HG03175 (cell line): ENCODE results near the gene SRL.
"Not testable (repeated sequence)": the region's sequence is repeated elsewhere in the genome, so short reads cannot be mapped to it uniquely, and the experiment has no call there.

Experiments used
- ATAC-seq: cut with Tn5 transposase; IDR thresholded peaks from one replicate; pipeline ENCODE4 v1.9.1; 2021; ENCODE audit warnings: mild to moderate bottlenecking, moderate library complexity; ENCODE audit not compliant: unreplicated experiment

SRL gene

DNA sequence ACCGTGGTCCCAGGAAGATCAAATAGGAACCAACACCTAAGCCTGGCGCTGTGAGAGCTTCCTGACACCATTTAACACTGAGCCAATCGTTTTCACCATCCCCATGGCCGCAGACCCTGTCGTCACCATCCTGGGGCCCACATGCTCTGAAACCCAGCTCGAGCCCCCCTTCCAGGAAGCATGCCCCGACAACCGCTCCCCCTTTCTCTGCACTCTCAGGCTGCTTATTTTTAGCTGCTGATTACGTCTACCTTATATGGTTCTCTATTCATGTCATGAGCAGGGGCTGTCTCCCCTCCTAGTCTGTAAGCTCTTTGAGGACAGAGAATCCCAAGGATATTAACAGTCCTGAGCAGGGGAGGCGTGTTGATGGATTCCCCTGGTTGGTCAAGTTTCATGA lies 10.5 kb downstream of the SRL start:
- ATAC-seq = no peak

DNA sequence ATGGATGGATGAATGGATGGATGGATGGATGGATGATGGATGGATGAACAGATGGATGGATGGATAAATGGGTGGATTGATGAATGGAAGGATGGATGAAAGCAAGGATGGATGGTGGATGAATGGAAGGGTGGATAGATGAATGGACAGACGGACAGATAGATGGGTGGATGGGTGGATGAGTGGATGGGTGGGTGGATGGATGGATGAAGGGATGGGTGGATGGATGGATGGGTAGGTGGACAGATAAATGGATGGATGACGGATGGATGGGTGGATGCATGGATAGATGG lies 14.9 kb downstream of the SRL start:
- no peak for ATAC-seq

DNA sequence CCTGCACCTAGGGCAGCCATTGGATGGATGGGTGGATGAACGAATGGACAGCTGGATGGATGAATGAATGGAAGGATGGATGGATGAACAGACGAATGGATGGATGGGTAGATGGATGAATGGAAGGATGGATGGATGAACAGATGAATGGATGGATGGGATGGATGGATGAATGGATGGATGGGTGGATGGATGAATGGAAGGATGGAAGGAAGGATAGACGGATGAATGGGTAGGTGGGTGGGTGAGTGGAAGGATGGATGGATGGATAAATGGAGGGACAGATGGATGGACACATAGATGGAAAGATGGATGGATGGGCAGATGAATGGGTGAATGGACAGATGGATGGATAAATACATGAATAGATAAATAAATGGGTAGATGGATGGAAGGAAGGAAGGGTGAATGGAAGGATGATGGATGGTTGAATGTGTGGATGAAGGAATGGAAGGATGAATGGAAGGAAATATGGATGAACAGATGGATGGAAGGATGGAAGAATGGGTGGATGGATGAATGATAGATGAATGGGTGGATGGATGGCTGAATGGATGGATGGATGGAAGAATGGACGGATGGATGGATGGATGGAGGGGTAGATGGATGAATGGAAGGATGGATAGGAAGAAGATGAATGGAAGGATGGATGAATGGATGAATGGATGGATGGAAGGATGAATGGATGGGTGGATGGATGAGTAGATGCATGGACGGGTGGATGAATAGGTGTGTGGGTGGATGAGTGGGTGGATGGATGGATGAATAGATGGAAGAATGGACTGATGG lies 15.4 kb downstream of the SRL start:
- ATAC-seq = no peak

DNA sequence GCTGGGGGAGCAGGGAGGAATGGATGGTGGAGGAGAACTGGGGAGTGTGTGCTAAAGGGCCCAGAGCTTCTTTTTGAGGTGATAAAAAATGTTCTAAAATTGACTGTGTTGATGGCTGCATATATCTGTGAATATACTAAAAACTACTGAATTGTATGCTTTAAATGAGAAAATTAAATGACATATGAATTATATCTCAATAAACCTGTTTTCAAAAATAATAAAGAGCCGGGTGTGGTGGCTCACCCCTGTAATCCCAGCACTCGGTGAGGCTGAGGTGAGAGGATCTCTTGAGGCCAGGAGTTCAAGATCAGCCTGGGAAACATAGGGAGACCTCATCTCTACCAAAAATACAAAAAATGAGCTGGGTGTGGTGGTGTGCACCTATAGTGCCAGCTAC lies 16.8 kb downstream of the SRL start:
- no peak for ATAC-seq

DNA sequence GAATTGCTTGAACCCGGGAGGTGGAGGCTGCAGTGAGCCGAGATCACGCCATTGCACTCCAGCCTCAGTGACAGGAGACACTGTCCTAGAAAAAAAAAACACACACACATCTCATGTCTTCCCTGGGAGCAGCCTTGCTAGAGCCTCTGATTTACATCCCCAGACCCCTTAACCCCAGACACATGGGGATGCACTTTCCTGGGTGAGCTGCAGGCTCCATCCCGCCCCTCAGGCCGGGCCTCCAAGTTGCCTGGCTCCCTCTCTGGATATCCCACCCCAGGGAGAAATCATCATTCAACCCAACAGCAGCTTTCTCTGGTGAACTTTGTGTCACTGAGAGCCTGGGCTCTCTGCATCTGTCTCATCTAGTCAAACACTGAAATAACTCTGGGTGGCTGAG lies 21.5 kb downstream of the SRL start:
- ATAC-seq = no peak

DNA sequence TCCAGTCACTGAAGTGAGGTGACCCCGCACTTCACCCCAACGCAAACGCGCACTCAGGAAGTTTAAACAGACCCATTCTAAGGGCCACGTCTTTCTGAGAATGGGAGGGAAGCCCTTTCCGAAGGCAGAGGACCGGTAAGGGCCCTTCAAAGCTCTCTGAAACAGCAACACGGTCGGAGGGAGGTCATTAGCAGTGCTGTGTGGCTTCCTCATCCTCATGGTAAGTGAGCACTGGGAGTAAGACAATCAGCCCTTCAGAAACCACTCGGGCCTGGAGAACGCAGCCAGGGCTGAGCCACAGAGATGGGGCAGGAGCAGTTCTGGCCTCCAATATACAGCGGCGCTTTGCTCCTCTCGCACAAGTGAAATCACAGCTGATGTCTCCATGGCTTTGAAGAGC lies 23.7 kb downstream of the SRL start:
- no peak for ATAC-seq

DNA sequence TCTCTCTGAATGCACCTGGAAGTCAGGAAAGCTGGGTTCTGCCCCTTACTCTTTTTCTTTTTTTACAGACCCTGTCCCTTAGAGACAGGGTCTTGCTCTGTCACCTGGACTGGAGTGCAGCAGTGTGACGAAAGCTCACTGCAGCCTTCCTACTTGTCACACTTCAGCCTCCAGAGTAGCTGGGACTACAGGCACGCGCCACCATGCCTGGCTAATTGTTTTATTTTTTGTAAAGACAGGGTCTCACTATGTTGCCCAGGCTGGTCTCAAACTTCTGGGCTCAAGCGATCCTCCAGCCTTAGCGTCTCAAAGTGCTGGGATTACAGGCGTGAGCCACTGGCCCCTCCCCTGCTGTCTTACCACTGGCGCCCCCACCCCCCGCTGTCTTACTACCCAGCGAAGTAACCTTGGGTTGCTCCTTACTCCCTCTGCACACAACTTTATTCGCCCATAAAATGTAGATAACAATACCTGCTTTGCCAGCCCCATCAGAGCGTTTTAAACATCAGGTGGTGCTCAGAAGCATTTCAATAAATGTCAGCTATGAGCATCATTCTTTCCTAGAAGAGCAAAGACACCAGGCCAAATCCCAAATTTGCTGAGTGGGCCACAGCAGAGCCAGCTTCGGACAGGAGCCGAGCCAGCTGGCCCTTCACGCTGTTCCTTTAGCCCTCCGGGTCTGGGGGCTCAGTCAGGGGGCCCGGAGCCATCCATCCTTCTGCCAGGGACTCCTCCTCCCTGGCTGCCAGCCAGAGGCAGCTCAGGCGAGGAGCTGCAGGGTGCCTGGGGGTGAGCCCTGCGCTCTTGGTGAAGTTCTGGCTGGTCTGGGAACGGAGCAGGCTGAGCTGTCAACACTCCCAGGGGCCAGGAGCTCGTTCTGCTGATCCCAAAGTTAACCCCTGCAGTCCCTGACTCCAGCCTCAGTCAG lies 24.4 kb downstream of the SRL start:
- no peak for ATAC-seq

DNA sequence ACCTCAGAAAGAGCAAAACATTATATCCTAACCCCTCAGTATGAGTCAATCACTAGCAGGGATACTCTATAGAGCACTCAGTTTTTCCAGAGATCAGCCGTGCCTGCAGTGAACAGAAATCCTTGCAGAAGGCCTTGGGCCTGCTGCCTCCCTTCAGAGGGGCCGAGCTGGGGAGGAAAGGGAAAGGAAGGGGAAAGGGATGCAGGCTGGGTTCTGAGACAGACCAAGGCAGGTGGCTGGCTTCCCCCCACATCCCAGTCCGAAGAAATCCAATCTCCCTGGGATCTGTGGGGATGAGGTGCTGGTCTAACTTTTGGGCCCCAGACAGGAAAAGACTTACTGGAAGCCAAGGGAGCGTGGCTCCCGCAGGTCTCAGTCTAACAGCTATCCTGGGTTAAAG lies 25.3 kb downstream of the SRL start:
- ATAC-seq = no peak

DNA sequence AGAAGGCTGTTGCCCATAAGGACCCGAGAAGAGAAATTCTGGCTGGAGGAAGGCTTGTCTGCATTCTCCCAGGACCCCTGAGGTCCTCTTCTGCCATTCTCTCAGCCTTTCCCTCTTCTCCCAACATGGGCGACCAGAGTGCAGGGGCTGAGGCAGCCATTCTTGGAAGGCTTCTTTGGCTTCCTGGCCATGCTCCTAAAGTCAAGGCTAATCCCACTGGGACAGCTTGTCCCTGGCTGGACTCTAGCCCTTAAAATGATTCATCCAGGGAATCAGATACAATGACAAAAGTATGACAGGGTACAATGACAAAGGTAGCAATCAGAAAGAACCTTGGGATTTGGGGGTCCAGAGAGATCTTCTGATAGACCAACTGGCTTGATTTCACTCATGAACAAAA lies 26.8 kb downstream of the SRL start:
- no peak for ATAC-seq

DNA sequence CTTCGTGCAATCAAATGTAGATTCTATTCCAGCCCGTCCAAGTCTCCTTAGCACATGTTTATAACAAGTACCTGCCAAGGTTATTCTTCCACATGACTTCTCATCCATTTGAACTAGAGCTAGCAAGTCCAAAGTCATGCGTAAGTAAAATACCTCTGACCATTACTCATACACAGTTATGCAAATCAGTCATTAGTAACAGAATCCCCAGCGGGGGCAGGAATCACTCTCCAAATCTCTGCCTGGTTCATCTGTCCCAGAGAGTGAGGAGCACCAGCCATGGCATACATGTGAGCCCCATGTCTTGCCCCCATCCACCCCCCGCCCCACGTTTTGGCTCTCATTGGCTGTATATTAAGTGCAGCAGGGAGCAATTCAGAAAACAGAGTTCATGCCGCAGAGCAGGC lies 27.7 kb downstream of the SRL start:
- ATAC-seq = no peak

DNA sequence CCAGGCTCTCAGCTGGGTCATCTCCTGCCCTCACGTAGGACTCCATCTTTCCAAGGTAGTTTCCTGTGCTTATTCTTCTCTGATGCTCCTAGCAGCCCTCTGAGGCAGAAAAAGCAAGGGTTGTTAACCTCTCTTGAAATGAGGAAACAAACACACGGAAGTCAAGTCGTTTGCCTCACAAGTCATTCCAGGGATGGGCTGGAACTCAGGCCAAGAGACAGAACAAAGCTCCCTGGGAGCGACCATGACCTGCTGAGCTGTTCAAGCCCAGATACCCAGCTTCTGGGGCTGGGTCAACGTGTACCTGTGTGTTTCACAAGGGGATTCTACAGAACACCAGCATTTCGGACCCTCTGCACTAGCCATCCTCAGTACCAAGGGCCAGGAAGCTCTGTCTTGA lies 28.1 kb downstream of the SRL start:
- ATAC-seq = no peak

DNA sequence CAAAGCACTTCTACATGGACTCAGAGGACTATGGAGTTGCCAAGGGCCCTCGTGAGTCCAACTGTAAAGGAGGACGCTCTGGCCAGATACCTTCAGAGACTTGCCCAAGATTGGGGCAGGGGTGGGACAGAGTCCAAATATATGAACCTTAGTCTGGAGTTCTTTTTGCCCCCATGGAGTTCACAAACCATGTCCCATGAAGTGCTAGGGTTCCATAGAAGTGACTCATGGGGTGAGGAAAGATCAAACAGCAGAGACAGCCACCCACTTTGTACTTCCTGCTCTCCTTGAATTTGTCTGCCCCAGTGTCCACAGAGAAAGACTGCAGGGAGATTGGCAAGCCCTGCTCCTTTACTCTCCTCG lies 29.0 kb downstream of the SRL start:
- no peak for ATAC-seq

DNA sequence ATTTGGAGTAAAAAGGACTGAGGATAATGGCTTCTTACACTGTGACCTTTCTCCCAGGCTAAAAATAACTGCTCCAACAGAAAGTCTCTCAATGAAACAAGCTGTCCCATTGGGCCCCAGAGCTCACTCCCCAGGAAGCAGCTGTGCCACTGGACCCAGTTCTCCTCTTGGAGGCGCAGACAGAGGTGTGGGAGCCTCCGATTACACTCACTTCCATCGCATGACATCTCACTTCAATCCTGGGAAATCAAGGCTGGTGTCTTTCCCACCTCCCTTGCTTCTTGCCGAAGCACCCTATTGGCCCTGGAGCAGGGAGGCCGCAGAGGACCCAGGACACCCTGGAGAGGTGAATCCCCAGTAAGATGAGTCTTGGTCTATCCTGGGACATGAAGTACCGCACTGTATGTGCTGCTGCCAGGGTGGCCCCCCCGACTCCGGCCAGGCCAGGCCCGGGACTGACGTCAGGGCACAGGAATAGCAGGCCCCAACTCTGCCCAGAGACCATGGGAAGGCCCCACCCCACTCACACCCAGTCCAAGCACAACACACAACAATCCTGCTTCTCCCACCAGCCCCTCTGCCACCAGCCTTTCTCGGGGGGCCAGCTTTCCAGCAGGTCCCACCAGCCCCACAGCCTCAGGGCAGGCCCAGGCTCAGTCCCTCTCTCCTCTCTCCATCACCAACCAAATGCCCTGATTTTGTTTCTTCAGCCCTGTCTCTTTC lies 29.5 kb downstream of the SRL start:
- ATAC-seq = no peak

DNA sequence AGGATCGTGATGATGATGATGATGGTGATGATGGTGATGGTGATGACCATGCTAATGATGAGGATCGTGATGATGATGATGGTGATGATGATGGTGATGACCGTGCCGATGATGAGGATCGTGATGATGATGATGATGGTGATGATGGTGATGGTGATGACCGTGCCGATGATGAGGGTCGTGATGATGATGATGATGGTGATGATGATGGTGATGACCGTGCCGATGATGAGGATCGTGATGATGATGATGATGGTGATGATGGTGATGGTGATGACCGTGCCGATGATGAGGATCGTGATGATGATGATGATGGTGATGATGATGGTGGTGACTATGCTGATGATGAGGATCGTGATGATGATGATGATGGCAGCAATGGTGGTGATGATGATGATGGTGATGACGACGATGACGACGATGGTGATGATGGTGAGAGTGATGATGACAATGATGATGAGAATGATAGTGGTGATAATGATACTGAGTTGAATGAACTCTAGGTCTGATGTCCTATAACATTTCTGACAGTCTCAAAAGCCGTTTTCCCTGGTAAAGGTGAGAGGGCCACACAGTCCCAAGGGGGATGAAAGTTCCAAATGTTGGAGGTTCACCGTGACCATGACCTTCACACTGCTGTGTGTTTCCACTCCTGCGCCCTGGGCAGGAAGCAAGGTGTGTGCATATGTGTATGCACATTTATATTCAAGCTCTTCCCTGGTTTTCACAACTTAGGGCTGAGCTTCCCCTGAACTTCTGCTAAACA lies 30.3 kb downstream of the SRL start:
- not testable (repeated sequence) for ATAC-seq

DNA sequence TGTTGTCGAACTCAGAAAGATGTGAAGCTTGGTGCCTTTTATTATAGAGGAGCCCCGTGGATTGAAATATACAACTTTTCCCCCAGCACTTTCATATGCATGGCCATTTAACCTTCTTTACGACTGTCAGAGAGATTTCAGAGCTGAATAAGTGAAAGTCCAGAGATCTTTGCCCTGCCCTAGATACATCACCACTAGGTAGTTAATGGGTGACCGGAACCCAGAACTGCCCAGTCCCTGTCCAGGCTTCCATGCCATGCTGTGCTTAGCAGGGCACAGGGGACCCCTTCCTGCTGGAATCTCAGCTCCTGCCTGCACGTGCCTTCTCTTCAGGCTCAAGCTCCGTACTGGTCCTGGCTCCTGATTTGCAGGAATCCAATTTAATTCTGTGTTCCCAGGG lies 32.2 kb downstream of the SRL start:
- no peak for ATAC-seq

DNA sequence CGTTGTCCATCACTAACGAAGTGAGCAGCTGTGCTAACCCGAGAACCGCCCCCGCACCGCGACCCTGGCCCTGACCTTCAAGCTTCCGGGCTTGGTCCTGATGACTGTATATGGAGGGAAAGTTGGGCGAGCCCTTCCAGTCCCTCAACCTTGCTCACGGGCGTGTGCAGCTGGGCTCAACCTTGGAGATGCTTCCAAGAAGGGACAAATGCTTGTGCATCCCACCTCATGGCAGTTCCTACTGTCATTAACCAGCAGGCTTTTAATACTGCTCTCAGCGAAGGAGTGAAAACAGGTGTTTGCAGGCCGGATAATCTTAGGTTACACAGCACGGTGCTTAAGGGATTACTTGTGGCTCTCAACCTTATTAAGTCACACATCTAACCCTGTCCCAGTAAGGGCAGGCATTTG lies 33.5 kb downstream of the SRL start:
- no peak for ATAC-seq

DNA sequence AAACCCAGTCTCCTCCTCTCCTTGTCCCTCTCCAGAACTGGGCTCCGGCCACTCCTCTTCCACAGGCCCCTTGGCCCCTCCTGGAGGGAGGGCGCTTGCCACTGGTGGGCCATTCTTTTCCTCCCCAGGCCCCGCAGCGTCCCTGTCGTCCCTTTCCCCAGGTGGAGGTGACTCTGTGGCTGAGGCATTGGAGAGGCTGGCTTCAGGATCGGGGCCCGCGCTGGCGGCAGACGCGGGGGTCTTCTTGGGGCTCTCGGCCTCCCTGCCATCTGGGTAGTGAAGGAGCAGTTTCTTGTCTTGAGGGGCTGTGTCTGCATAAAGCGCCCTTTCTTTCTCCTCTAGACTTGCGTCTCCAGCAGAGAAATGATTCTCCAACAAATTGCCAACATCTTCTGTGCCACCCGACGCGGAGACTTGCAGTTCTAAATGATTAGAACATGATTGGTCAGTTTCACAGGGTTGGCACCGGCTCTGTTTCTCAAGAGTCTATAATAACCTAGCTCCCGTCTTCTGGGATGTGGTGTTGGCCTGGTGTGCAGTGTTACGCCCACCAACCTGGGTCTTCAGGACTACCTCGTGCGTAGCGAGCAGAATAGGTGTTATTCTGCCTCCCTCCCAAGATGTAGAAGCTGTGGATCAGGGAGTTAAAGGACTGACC lies 34.1 kb downstream of the SRL start:
- no peak for ATAC-seq

DNA sequence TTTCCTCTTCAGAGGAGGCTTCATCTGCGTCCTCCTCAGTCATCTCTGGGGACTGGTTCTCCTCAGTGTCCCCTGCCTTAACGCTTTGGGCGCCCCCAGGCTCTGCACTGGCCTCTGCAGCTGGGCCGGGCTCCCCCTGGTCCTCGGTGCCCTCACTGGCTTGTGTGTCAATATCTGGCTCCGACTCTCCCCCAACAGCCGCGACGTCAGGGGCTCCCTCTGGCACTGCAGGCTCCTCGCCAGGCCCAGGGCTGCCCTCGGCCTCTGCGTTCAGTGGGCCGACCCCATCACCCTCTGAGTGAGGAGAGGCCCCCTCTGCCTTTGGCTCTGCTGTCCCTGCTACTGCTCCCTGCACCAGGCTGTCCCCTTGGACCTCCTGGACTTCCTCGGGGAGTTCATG lies 34.7 kb downstream of the SRL start:
- ATAC-seq = no peak

DNA sequence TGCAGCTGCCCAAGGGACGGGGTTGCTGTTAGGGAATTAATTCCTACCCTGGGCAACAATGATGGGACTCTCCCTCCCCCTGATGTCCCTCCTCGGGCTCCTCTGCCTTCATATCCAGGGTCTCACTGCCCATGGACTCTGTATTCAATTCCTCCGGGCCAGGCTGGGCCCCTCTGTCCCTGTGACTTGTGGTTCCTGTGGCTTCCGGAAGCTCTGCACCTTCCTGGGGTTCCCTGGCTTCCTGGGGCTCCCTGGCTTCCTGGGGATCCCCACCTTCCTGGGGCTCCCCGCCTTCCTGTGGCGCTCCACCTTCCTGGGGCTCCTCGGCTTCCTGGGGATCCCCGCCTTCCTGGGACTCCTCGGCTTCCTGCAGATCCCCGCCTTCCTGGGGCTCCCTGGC lies 35.2 kb downstream of the SRL start:
- ATAC-seq = no peak

DNA sequence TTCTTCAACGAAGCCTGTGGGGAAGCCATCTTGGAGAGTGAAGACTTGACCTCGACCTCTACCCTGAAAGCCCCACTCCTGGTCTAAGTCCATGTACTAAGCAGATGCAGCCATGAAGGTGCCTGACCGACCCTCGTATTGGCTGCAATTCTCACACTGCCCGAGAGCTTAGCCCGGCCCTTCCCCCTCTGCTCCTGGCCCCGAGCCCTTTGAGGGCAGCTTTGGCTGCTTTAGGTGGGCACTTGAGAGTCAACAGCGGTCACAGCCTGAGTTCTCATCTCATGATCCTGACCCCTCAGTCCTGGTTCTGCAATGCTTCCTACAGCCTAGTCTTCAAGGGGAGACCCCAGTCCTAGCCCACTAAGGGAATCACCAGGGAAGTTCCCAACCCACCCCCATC lies 35.9 kb downstream of the SRL start:
- ATAC-seq = no peak

DNA sequence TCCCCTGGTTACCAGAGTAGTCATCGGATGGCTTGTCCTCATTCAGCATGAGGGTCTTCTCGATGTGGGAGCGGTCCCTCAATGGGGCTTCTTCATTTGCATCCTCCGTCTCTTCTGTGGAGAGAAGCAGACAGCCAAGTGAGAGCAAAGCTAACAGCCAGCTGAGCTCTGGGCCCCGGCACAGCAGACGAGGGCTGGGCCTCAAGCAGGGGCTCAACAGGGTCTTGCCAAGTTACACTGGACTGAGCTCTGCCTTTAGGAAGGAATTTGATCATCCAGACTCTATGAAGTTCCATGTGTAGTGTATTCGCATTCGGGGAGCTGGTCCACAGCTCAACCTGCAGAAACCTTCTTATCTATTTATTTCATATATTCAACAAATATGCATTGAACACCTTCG lies 37.4 kb downstream of the SRL start:
- no peak for ATAC-seq
